Vagina (tissue), 2 donors: ENCODE results near the gene KPTN.

Experiments
- POLR2A ChIP-seq, 2 donors: fragments of 450-650 bp; IDR thresholded peaks; one replicate each; pipeline ENCODE4 v1.6.1; 2017; ENCODE audit warnings: antibody characterized with exemption in 2 of 2, mild to moderate bottlenecking in 2 of 2, moderate library complexity in 2 of 2
- TF ChIP-seq, protein P1 (sequence below), 3 experiments: fragments of 450-650 bp in 2 of 3; fragments of 200-600 bp in 1 of 3; sonication (generic) in 1 of 3; IDR thresholded peaks; one replicate each; pipeline ENCODE4 v1.5.1; 2017 to 2019; ENCODE audit warnings: antibody characterized with exemption in 3 of 3, mild to moderate bottlenecking in 2 of 3, moderate library complexity in 2 of 3

DNA sequence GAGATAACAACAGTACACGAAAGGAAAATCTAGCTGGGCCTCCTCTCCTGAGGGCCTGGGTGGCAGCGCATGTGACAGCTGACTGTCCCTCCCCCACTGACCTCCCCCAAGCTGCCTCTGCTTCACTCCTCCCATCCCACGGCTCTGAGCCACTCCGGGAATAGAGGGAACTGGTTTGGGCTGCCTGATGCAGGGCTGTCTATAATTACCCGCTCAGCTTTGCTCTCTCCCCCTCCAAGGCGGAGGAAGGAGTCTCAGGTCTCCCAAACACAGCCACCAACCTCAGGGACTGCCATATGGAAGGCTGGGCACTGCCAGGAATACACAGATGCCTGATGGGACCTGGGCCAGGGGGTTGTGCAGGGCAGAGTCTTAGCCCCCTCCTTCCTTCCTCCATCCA is 23.0 kb upstream of the KPTN start:
- TF ChIP-seq, protein P1, sequence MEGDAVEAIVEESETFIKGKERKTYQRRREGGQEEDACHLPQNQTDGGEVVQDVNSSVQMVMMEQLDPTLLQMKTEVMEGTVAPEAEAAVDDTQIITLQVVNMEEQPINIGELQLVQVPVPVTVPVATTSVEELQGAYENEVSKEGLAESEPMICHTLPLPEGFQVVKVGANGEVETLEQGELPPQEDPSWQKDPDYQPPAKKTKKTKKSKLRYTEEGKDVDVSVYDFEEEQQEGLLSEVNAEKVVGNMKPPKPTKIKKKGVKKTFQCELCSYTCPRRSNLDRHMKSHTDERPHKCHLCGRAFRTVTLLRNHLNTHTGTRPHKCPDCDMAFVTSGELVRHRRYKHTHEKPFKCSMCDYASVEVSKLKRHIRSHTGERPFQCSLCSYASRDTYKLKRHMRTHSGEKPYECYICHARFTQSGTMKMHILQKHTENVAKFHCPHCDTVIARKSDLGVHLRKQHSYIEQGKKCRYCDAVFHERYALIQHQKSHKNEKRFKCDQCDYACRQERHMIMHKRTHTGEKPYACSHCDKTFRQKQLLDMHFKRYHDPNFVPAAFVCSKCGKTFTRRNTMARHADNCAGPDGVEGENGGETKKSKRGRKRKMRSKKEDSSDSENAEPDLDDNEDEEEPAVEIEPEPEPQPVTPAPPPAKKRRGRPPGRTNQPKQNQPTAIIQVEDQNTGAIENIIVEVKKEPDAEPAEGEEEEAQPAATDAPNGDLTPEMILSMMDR (IDR thresholded peaks at IDR 0.05): no peak
- TF ChIP-seq POLR2A (IDR thresholded peaks at IDR 0.05): no peak
